HEK293 (cell line): ENCODE data around the gene SLC14A1.

Experiments used
- CTCF ChIP-seq: fragments of 450-650 bp; formaldehyde crosslinking; IDR thresholded peaks from 2 replicates; pipeline ENCODE4 v1.5.1; 2016; ENCODE audit warnings: missing biosample characterization, missing genetic modification characterization
- OSR2 ChIP-seq: fragments of 450-650 bp; formaldehyde crosslinking; IDR thresholded peaks from 2 replicates; pipeline ENCODE4 v1.5.1; 2016; ENCODE audit warnings: missing biosample characterization, missing genetic modification characterization
- REST ChIP-seq: fragments of 450-650 bp; formaldehyde crosslinking; IDR thresholded peaks from 2 replicates; pipeline ENCODE4 v1.5.1; 2016; ENCODE audit warnings: missing biosample characterization, missing genetic modification characterization
- YY1 ChIP-seq: fragments of 450-650 bp; formaldehyde crosslinking; IDR thresholded peaks from 2 replicates; pipeline ENCODE4 v1.5.1; 2018; ENCODE audit warnings: missing biosample characterization, missing genetic modification characterization
- ZNF16 ChIP-seq: fragments of 450-650 bp; formaldehyde crosslinking; IDR thresholded peaks from 2 replicates; pipeline ENCODE4 v1.5.1; 2016; ENCODE audit warnings: low read depth, missing biosample characterization, missing genetic modification characterization
- ZNF223 ChIP-seq: fragments of 450-650 bp; formaldehyde crosslinking; IDR thresholded peaks from 2 replicates; pipeline ENCODE4 v1.5.1; 2016; ENCODE audit warnings: missing biosample characterization, missing genetic modification characterization
- ZNF324 ChIP-seq: fragments of 450-650 bp; formaldehyde crosslinking; IDR thresholded peaks from 2 replicates; pipeline ENCODE4 v1.5.1; 2016; ENCODE audit warnings: missing biosample characterization, missing genetic modification characterization
- ZNF629 ChIP-seq: fragments of 450-650 bp; formaldehyde crosslinking; IDR thresholded peaks from 2 replicates; pipeline ENCODE4 v1.5.1; 2017; ENCODE audit warnings: missing biosample characterization, missing genetic modification characterization

- TF ChIP-seq OSR2 (tag by site-specific recombination) = no peak
- TF ChIP-seq CTCF (tag by site-specific recombination) = no peak
- TF ChIP-seq REST (tag by site-specific recombination) = no peak
- TF ChIP-seq ZNF16 (tag by site-specific recombination) = no peak
- TF ChIP-seq ZNF324 (tag by site-specific recombination) = no peak
- TF ChIP-seq ZNF223 (tag by site-specific recombination) = no peak
- no peak for TF ChIP-seq ZNF629
- TF ChIP-seq YY1 (tag by site-specific recombination) = no peak
Observed at GRCh38 chr18:45680066-45680690, 43.8 kb upstream of the SLC14A1 start.
